BJ (cell line): ENCODE results near the gene SYT12. TPM values are rescaled to one million over a fixed set of nuclear protein-coding genes. Genes with fewer than 3 reads are reported as not detected.

Source experiments
- CTCF ChIA-PET: fragments of 350-600 bp; formaldehyde crosslinking; extraction: SDS; loops from one replicate; lab custom pipeline; 2021; ENCODE audit warnings: antibody characterized with exemption, inconsistent platforms; lab: Yijun Ruan, JAX
- POLR2A ChIA-PET: fragments of 300-600 bp; sonication (Branson Sonifier 250); formaldehyde crosslinking; extraction: SDS; loops from one replicate; lab custom pipeline; 2021; ENCODE audit warnings: antibody characterized with exemption; lab: Charles Lee
- DNase-seq: peaks from one replicate; pipeline ENCODE4 v3.0.0-alpha.2; 2011; ENCODE audit warnings: low read depth
- H3K27me3 ChIP-seq: 2 replicates; pipeline ENCODE4 v1.6.0; 2011; ENCODE audit warnings: low read length; ENCODE audit not compliant: control insufficient read depth, insufficient read depth
- H3K36me3 ChIP-seq: 2 replicates; pipeline ENCODE4 v1.5.1; 2011; ENCODE audit warnings: low read length; ENCODE audit not compliant: control insufficient read depth, insufficient read depth
- H3K4me3 ChIP-seq: 2 replicates; pipeline ENCODE4 v1.5.1; 2011; ENCODE audit warnings: low read depth, mild to moderate bottlenecking, control low read depth, low read length
- polyA plus RNA-seq: library from polyadenylated mRNA; depleted of rRNA; stranded (reverse); fragments of >200 nt; gene quantifications from 2 replicates; pipeline ENCODE4 v1.2.3, GENCODE V29; 2011; rRNA removed
- TF ChIP-seq, protein P1 (sequence below): IDR thresholded peaks from 2 replicates; pipeline ENCODE4 v1.5.1; 2011; ENCODE audit warnings: low read depth, mild to moderate bottlenecking, control low read depth, inconsistent platforms, low read length, moderate library complexity; ENCODE audit not compliant: insufficient read depth

SYT12 gene
- polyA plus RNA-seq, 1 experiment, result 0.13 TPM

GRCh38 chr11:67098799-67099429 is 76.0 kb downstream of the SYT12 start:
- no peaks in the 10 kb centered on the region for H3K36me3 ChIP-seq
- CTCF ChIA-PET, result interaction anchor here (0.5 kb wide), 1 partner anchor 27 kb away, joined by 3 read pairs; no protein-coding TSS in a partner anchor
- POLR2A ChIA-PET, result no interaction called here
- no peak overlapping the region for H3K4me3 ChIP-seq
- H3K27me3 ChIP-seq, result peaks cover 3% of the 10 kb centered on the region
- no peak for DNase-seq
- TF ChIP-seq, protein P1, sequence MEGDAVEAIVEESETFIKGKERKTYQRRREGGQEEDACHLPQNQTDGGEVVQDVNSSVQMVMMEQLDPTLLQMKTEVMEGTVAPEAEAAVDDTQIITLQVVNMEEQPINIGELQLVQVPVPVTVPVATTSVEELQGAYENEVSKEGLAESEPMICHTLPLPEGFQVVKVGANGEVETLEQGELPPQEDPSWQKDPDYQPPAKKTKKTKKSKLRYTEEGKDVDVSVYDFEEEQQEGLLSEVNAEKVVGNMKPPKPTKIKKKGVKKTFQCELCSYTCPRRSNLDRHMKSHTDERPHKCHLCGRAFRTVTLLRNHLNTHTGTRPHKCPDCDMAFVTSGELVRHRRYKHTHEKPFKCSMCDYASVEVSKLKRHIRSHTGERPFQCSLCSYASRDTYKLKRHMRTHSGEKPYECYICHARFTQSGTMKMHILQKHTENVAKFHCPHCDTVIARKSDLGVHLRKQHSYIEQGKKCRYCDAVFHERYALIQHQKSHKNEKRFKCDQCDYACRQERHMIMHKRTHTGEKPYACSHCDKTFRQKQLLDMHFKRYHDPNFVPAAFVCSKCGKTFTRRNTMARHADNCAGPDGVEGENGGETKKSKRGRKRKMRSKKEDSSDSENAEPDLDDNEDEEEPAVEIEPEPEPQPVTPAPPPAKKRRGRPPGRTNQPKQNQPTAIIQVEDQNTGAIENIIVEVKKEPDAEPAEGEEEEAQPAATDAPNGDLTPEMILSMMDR, result no peak

DNA sequence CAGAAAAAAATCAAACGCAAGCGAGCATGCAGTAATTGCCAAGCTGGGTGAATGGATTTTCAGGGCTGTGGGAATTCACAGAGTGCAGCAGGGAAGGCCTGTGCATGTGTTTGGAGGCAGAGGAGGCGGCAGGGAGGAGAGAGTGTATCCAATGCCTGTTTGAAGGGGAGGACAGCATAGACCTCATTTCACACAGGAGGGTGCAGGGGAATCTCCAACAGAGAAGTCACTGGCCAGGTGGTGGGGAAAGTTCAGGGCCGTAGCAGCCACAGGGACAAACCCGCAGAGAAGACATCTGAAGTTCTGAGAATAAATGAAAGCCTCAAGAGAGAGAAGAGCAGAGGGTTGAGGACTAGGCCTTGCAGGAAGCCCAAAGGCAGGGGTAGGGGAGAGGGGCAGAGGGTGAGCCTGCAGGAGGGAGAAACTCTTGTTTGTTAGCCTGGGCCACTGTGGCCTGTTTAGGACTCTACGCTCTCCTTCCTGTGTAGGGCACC is 76.9 kb downstream of the SYT12 start:
- TF ChIP-seq, protein P1, result no peak
- no peak for DNase-seq
- Histone ChIP-seq H3K27me3 (peaks cover 3% of the 10 kb centered on the region), H3K36me3 (no peaks in the 10 kb centered on the region), H3K4me3 (no peak overlapping the region)
- POLR2A ChIA-PET, result no interaction called here
- CTCF ChIA-PET, result no interaction called here

Other genes with a start within 250 kb of the SYT12 start
- gene RCE1, start 179.7 kb upstream of the SYT12 start, polyA plus RNA-seq, result 12.0 and 20.1 TPM in 2 replicates
- gene LRFN4, start 166.1 kb upstream of the SYT12 start, polyA plus RNA-seq, result 14.2 and 15.8 TPM in 2 replicates
- 6.4 and 14.3 TPM in 2 replicates for gene PC, start 64.8 kb upstream of the SYT12 start, polyA plus RNA-seq
- 0.15 TPM in 1 of 2 replicates, not detected in the other for gene C11orf86, start 47.8 kb upstream of the SYT12 start, polyA plus RNA-seq
- gene RHOD, start 33.7 kb downstream of the SYT12 start, polyA plus RNA-seq, result 33.7 and 42.8 TPM in 2 replicates
- gene KDM2A, start 96.1 kb downstream of the SYT12 start, polyA plus RNA-seq, result 44.9 and 63.5 TPM in 2 replicates
- gene GRK2, start 243.3 kb downstream of the SYT12 start, polyA plus RNA-seq, result 21.9 and 31.2 TPM in 2 replicates